IPS-20b (cell line): ENCODE results near the gene EFHC1.

ENCODE experiments used
- H3K27ac ChIP-seq: one replicate; pipeline ENCODE4 v1.5.1; 2013; ENCODE audit warnings: low read length
- H3K27me3 ChIP-seq: 2 replicates; pipeline ENCODE4 v1.6.1; 2013; ENCODE audit warnings: mild to moderate bottlenecking, low read length, inconsistent platforms; ENCODE audit not compliant: insufficient read depth
- H3K36me3 ChIP-seq: 2 replicates; pipeline ENCODE4 v1.6.1; 2013; ENCODE audit warnings: low read depth, mild to moderate bottlenecking, inconsistent platforms, low read length, moderate library complexity; ENCODE audit not compliant: insufficient read depth
- H3K4me1 ChIP-seq: 2 replicates; pipeline ENCODE4 v1.6.1; 2013; ENCODE audit warnings: mild to moderate bottlenecking, control low read depth, inconsistent platforms, low read length, moderate library complexity; ENCODE audit not compliant: insufficient read depth
- H3K4me3 ChIP-seq: 2 replicates; pipeline ENCODE4 v1.5.1; 2013; ENCODE audit warnings: mild to moderate bottlenecking, low read length, inconsistent platforms
- H3K9ac ChIP-seq: 2 replicates; pipeline ENCODE4 v1.6.1; 2013; ENCODE audit warnings: low read depth, mild to moderate bottlenecking, inconsistent platforms, low read length, moderate library complexity
- H3K9me3 ChIP-seq: 2 replicates; pipeline ENCODE4 v1.6.1; 2013; ENCODE audit warnings: mild to moderate bottlenecking, low read depth, low read length, inconsistent platforms; ENCODE audit not compliant: insufficient read depth

EFHC1 gene

GRCh38 chr6:52554684-52555280, 134.6 kb downstream of the EFHC1 start:
- Histone ChIP-seq H3K9me3 (no peaks in the 10 kb centered on the region), H3K4me3 (no peak overlapping the region), H3K9ac (no peak overlapping the region), H3K27me3 (no peaks in the 10 kb centered on the region), H3K36me3 (no peaks in the 10 kb centered on the region), H3K4me1 (peaks cover 31% of the 10 kb centered on the region; the same call in 1 of the 2 replicates), H3K27ac (no peak overlapping the region)

GRCh38 chr6:52555518-52556233, 135.5 kb downstream of the EFHC1 start:
- no peaks in the 10 kb centered on the region for H3K27me3 ChIP-seq
- H3K9me3 ChIP-seq: no peaks in the 10 kb centered on the region
- H3K4me1 ChIP-seq: peaks cover 31% of the 10 kb centered on the region; the same call in 1 of the 2 replicates
- H3K9ac ChIP-seq: no peak overlapping the region
- no peaks in the 10 kb centered on the region for H3K36me3 ChIP-seq
- no peak overlapping the region for H3K27ac ChIP-seq
- H3K4me3 ChIP-seq: no peak overlapping the region

DNA sequence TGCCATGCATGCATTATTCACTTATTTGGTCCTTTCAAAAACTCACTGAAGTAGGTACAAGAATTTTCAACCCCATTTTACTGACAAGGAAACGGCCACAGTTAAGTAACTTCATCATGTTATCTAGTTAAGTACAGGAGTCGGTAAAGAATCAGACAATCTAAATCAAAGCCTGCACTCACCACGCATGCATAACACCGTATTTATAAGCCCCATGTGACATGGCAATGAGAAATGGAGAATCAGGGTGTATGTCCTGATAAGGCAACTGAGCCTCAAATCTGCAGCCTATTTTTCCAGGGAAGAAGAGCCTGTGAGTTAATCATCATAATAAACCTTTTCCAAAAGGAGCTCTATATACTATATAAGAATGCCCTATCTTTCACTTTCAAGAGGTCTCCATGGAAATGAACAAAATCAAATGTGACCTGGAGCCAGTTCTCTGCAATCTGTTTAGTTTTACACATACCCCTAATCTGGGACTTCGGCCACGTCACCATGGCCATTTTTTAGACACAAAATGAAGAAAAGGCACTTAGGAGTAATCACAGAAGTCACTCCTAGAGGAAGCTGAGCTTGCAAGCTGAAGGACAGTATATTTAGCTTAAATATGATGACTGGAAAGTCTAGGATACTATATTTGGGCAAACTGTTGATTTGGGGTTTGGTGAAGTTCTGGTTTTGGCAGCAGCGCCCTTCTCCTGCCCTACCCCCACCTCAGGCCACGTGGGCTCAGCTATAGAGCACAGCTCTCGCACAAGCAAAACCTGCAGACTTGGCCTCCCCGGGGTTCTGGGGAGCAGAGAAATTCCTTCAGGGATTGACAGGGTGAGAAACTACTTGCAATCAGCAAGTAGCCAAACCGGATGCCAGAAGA, 137.5 kb downstream of the EFHC1 start:
- H3K9me3 ChIP-seq: no peaks in the 10 kb centered on the region
- no peaks in the 10 kb centered on the region for H3K27me3 ChIP-seq
- peak overlapping the region; percentile 30 for H3K27ac ChIP-seq
- H3K36me3 ChIP-seq: no peaks in the 10 kb centered on the region
- H3K4me1 ChIP-seq: peaks cover 13% of the 10 kb centered on the region; the same call in 1 of the 2 replicates
- no peak overlapping the region for H3K4me3 ChIP-seq
- H3K9ac ChIP-seq: 0 out of 2 replicates have a peak overlapping the region, but pooled peaks have one; percentile 36

DNA sequence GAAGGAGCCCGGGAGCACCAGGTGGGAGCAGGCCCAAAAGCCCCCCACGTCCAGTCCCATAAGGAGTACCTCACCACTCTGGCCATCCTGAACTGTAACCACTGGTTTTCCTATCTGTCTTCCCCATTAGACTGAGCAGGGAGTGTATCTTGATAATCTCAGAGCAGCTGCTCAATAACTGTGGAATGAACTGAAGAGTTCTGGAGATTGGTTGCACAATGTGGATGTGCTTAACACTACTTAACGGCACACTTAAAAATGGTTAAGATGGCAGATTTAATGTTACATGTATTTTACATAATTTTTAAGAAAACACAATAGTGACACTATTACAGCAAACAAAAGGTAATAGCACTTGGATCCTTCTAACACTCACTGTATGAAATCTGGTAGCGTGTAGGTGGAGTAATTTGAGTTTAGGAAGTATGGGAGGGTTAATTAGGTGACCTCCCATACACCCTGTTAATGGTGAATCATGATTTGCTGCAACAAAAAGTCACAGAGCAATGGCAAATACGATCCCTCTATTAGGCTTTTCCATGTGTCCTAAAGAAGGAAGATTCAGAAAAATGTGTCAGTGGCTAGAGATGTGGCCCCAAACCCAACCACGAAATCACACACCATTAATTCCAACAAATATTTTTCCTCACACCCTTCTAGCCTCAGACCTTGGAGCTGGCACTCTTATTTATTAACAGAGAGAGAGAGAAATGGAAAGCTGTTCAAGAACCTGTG, 138.3 kb downstream of the EFHC1 start:
- no peaks in the 10 kb centered on the region for H3K27me3 ChIP-seq
- no peak overlapping the region for H3K27ac ChIP-seq
- H3K36me3 ChIP-seq: no peaks in the 10 kb centered on the region
- H3K9ac ChIP-seq: no peak overlapping the region
- no peaks in the 10 kb centered on the region for H3K9me3 ChIP-seq
- H3K4me3 ChIP-seq: no peak overlapping the region
- peaks cover 9% of the 10 kb centered on the region; the same call in 1 of the 2 replicates for H3K4me1 ChIP-seq

GRCh38 chr6:52560462-52560861, 140.3 kb downstream of the EFHC1 start:
- no peak overlapping the region for H3K4me3 ChIP-seq
- H3K9me3 ChIP-seq: no peaks in the 10 kb centered on the region
- H3K36me3 ChIP-seq: no peaks in the 10 kb centered on the region
- no peak overlapping the region for H3K27ac ChIP-seq
- no peak overlapping the region for H3K9ac ChIP-seq
- no peaks in the 10 kb centered on the region for H3K27me3 ChIP-seq
- H3K4me1 ChIP-seq: peaks cover 9% of the 10 kb centered on the region; the same call in 1 of the 2 replicates

- H3K9ac ChIP-seq: no peak overlapping the region
- no peak overlapping the region for H3K4me3 ChIP-seq
- H3K4me1 ChIP-seq: peaks cover 6% of the 10 kb centered on the region
- H3K36me3 ChIP-seq: no peaks in the 10 kb centered on the region
- H3K9me3 ChIP-seq: no peaks in the 10 kb centered on the region
- no peaks in the 10 kb centered on the region for H3K27me3 ChIP-seq
- no peak overlapping the region for H3K27ac ChIP-seq
Observed at GRCh38 chr6:52562911-52563310, 142.8 kb downstream of the EFHC1 start.

DNA sequence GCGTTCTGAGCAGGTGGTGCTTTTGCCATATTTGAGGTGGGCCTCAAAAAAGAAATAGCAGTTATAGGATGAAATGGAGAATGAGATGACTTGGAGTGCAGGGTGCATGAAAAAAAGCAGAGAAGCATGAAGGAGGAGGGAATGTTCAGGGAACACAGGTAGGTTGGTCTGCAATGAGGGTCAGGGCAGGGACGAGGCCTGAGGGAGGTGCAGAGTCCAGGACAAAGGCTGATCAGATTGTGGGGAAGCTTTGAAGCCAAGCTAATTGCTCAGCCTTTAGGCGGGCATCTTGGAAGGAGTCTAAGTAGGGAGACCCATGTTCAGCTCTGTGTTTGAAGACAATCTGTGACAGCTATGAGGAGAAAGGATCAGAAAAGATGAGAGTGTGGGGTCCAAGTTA, 144.7 kb downstream of the EFHC1 start:
- peaks cover 19% of the 10 kb centered on the region for H3K4me1 ChIP-seq
- H3K27me3 ChIP-seq: no peaks in the 10 kb centered on the region
- H3K36me3 ChIP-seq: no peaks in the 10 kb centered on the region
- no peaks in the 10 kb centered on the region for H3K9me3 ChIP-seq
- no peak overlapping the region for H3K27ac ChIP-seq
- no peak overlapping the region for H3K9ac ChIP-seq
- no peak overlapping the region for H3K4me3 ChIP-seq

GRCh38 chr6:52566201-52566600, 146.1 kb downstream of the EFHC1 start:
- Histone ChIP-seq H3K27me3 (no peaks in the 10 kb centered on the region), H3K27ac (no peak overlapping the region), H3K4me1 (peaks cover 25% of the 10 kb centered on the region), H3K9me3 (no peaks in the 10 kb centered on the region), H3K4me3 (no peak overlapping the region), H3K36me3 (no peaks in the 10 kb centered on the region), H3K9ac (no peak overlapping the region)

GRCh38 chr6:52566853-52567279, 146.7 kb downstream of the EFHC1 start:
- Histone ChIP-seq H3K36me3 (no peaks in the 10 kb centered on the region), H3K9ac (no peak overlapping the region), H3K4me1 (peaks cover 25% of the 10 kb centered on the region), H3K4me3 (no peak overlapping the region), H3K9me3 (no peaks in the 10 kb centered on the region), H3K27ac (no peak overlapping the region), H3K27me3 (no peaks in the 10 kb centered on the region)

GRCh38 chr6:52568320-52568719, 148.2 kb downstream of the EFHC1 start:
- Histone ChIP-seq H3K4me1 (peaks cover 33% of the 10 kb centered on the region), H3K27ac (no peak overlapping the region)

DNA sequence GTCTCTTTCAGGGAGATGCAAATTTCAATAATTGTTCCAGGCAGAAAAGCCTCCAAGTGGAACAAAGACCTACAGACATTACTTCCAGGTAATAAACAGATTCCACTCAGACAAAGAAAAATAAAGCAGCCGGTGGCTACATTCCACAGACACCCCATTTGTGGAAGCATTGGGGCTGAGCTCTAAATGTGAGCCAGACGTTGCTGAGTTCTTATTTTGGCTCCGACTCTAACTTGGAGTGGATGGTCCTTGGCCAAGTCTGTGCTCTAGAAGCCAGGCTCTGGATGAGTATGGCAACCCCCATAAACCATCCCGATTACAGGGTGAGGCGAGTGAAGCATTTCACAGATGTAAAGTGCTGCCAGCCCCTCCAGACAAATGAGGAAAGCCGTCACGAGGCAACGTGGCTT, 150.2 kb downstream of the EFHC1 start:
- H3K27me3 ChIP-seq: no peaks in the 10 kb centered on the region
- H3K4me1 ChIP-seq: peaks cover 39% of the 10 kb centered on the region
- H3K36me3 ChIP-seq: no peaks in the 10 kb centered on the region
- no peak overlapping the region for H3K27ac ChIP-seq
- no peak overlapping the region for H3K4me3 ChIP-seq
- H3K9ac ChIP-seq: peak overlapping the region; percentile 53; the same call in 1 of the 2 replicates
- H3K9me3 ChIP-seq: no peaks in the 10 kb centered on the region

More at GRCh38 chr6:52568320-52568719, 148.2 kb downstream of the EFHC1 start:
- Histone ChIP-seq H3K4me3 (no peak overlapping the region), H3K9me3 (no peaks in the 10 kb centered on the region), H3K27me3 (no peaks in the 10 kb centered on the region), H3K36me3 (no peaks in the 10 kb centered on the region), H3K9ac (no peak overlapping the region)
